Measurements from ENCODE around the gene EFCAB5. TPM values are rescaled to one million over a fixed set of nuclear protein-coding genes. Genes with fewer than 3 reads are reported as not detected.

Gene EFCAB5
- total RNA-seq, 1 experiment from 2014 or later: 1.4 TPM

DNA sequence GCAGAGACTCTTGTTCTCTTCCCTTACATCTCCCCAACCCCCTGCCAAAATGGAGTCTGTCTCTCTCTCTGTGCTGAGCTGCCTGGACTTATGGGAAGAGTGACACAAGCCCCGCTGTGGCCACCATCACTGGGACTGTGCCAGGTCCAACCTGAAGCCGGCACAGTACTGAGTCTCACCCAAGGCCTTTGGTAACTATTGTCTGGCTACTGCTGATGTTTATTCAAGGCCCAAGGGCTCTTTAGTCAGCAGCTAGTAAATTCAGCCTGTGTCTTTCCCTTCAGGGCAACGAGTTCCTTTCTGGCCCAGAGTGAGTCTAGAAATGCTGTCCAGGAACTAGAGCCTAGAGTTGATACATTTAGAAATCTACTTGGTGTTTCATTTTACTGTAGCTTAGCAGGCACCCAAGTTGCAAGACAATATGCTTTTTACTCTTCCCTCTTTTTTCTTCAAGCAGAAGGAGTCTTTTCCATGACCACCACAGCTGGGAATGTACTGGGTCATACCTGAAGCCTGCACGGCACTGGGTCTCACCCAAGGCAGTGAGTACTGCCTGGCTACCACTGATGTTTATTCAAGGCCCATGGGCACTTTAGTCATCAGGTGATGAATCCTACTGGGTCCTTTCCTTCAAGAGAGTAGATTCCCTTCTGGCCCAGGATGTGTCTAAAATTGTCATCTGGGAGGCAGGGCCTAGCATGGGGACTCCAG lies 17.7 kb downstream of the EFCAB5 start:
- no peaks in the 10 kb centered on the region for H3K4me1 ChIP-seq (replicated peaks; ENCODE audit: insufficient read depth)
- no peaks in the 10 kb centered on the region for H3K36me3 ChIP-seq (ENCODE audit: low read depth)
- H3K9me2 ChIP-seq (ENCODE audit: insufficient read depth): no peaks in the 10 kb centered on the region
- no peak overlapping the region for H2AFZ ChIP-seq
- no peak for DNase-seq
- H3K4me2 ChIP-seq: no peak overlapping the region
- H3K4me3 ChIP-seq: no peak overlapping the region
- no peaks in the 10 kb centered on the region for H3F3A ChIP-seq (ENCODE audit: insufficient read depth, low read depth)
- intact Hi-C loops (cut with micrococcal nuclease; ENCODE audit: unreplicated experiment): no loop called here
- no peaks in the 10 kb centered on the region for H4K20me1 ChIP-seq (ENCODE audit: insufficient read depth)
- H3K27me3 ChIP-seq (ENCODE audit: insufficient read depth, low read depth): no peaks in the 10 kb centered on the region
- ChIA-PET CTCF (no interaction called here), POLR2A (ENCODE audit: unreplicated experiment) (no interaction called here)
- H3K27ac ChIP-seq: no peak overlapping the region
- BruUV-seq (replicated peaks): no TSS peak
- H3K9me3 ChIP-seq (ENCODE audit: insufficient read depth, low read depth): peaks cover 13% of the 10 kb centered on the region
- H3K79me2 ChIP-seq (ENCODE audit: low read depth): no peaks in the 10 kb centered on the region
- no peak for TF ChIP-seq EZH2 (IDR thresholded peaks at IDR 0.05; ENCODE audit: low read depth)
- TF ChIP-seq, protein P1, sequence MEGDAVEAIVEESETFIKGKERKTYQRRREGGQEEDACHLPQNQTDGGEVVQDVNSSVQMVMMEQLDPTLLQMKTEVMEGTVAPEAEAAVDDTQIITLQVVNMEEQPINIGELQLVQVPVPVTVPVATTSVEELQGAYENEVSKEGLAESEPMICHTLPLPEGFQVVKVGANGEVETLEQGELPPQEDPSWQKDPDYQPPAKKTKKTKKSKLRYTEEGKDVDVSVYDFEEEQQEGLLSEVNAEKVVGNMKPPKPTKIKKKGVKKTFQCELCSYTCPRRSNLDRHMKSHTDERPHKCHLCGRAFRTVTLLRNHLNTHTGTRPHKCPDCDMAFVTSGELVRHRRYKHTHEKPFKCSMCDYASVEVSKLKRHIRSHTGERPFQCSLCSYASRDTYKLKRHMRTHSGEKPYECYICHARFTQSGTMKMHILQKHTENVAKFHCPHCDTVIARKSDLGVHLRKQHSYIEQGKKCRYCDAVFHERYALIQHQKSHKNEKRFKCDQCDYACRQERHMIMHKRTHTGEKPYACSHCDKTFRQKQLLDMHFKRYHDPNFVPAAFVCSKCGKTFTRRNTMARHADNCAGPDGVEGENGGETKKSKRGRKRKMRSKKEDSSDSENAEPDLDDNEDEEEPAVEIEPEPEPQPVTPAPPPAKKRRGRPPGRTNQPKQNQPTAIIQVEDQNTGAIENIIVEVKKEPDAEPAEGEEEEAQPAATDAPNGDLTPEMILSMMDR (conservative IDR thresholded peaks at IDR 0.05): no peak

DNA sequence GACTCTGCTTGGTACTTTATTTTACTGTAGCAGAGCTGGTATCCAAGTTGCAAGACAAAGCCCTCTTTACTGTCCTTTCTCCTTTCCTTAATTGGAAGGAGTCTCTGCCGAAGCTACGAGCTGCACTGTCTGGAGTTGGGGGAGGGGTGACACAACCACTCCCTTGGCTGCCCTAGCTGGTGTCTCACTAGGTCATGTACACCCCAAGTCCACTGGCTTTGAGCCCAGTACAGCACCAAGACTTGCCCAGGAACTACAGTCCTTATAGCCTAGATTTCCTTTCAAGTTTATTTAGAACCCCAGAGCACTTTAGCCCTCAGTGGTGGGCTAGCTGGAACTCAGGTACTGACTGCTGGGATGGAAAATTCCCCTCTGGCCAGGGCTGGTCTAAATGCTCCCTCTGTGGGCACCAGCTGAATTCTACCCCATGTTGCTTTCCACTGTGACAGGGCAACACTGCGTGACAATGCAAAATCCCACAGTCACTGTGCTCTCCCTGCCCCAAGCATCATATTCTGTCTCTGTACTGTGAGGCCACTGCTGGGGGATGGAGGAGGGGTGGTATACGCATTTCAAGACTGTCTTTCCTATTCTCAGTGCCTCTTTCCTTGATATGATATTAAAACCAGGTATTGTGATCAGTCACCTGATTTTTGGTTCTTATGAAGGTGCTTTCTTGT lies 18.4 kb downstream of the EFCAB5 start:
- H3K27ac ChIP-seq: no peak overlapping the region
- no peaks in the 10 kb centered on the region for H4K20me1 ChIP-seq (ENCODE audit: insufficient read depth)
- peaks cover 6% of the 10 kb centered on the region for H3K9me3 ChIP-seq (ENCODE audit: insufficient read depth, low read depth)
- no peaks in the 10 kb centered on the region for H3K79me2 ChIP-seq (ENCODE audit: low read depth)
- DNase-seq: no peak
- no peak for TF ChIP-seq EZH2 (IDR thresholded peaks at IDR 0.05; ENCODE audit: low read depth)
- TF ChIP-seq, protein P1 (conservative IDR thresholded peaks at IDR 0.05): no peak
- intact Hi-C loops (cut with micrococcal nuclease; ENCODE audit: unreplicated experiment): no loop called here
- H3K9me2 ChIP-seq (ENCODE audit: insufficient read depth): no peaks in the 10 kb centered on the region; the same call in 1 of the 2 replicates
- H3F3A ChIP-seq (ENCODE audit: insufficient read depth, low read depth): no peaks in the 10 kb centered on the region
- H2AFZ ChIP-seq: no peak overlapping the region
- H3K27me3 ChIP-seq (ENCODE audit: insufficient read depth, low read depth): no peaks in the 10 kb centered on the region
- no TSS peak for BruUV-seq (replicated peaks)
- ChIA-PET CTCF (no interaction called here), POLR2A (ENCODE audit: unreplicated experiment) (no interaction called here)
- H3K4me2 ChIP-seq: no peak overlapping the region
- no peaks in the 10 kb centered on the region for H3K4me1 ChIP-seq (replicated peaks; ENCODE audit: insufficient read depth)
- H3K36me3 ChIP-seq (ENCODE audit: low read depth): no peaks in the 10 kb centered on the region
- no peak overlapping the region for H3K4me3 ChIP-seq

DNA sequence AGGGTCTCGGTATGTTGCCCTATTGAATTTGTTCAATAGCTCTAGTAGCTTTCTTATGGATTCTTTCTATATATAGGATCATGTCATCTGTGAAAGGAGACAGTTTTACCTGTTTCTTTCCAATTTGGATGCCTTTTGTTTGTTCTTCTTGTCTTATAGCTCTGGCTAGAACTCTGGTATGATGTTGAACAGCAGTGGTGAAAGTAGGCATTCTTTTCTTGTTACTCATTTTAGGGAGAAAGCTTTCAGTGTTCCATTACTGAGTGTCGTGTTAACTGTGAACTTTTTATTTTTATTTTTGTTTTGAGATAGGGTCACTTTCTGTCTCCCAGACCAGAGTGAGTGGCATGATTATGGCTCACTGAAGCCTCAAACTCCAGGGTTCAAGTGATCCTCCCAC lies 21.2 kb downstream of the EFCAB5 start:
- Histone ChIP-seq H3K79me2 (ENCODE audit: low read depth) (no peaks in the 10 kb centered on the region), H3K4me3 (no peak overlapping the region), H3K9me2 (ENCODE audit: insufficient read depth) (no peaks in the 10 kb centered on the region; the same call in 1 of the 2 replicates), H3K27ac (no peak overlapping the region), H3K4me1 (replicated peaks; ENCODE audit: insufficient read depth) (no peaks in the 10 kb centered on the region), H3K4me2 (no peak overlapping the region), H3K9me3 (ENCODE audit: insufficient read depth, low read depth) (peaks cover 6% of the 10 kb centered on the region), H3K27me3 (ENCODE audit: insufficient read depth, low read depth) (no peaks in the 10 kb centered on the region), H2AFZ (no peak overlapping the region), H3K36me3 (ENCODE audit: low read depth) (no peaks in the 10 kb centered on the region), H4K20me1 (ENCODE audit: insufficient read depth) (no peaks in the 10 kb centered on the region), H3F3A (ENCODE audit: insufficient read depth, low read depth) (no peaks in the 10 kb centered on the region)
- ChIA-PET CTCF (no interaction called here), POLR2A (ENCODE audit: unreplicated experiment) (no interaction called here)
- intact Hi-C loops (cut with micrococcal nuclease; ENCODE audit: unreplicated experiment): no loop called here
- no peak for TF ChIP-seq EZH2 (IDR thresholded peaks at IDR 0.05; ENCODE audit: low read depth)
- TF ChIP-seq, protein P1 (conservative IDR thresholded peaks at IDR 0.05): no peak
- no TSS peak for BruUV-seq (replicated peaks)
- DNase-seq: no peak

All from PC-9 (cell line).